ENCODE measurements around the gene SYPL1. TPM values are rescaled to one million over a fixed set of nuclear protein-coding genes. Genes with fewer than 3 reads are reported as not detected.

The SYPL1 gene
- total and polyA plus RNA-seq, 4 donors = 52.7 to 114 (median 68.4) TPM

GRCh38 chr7:106063024-106063423 is 49.1 kb downstream of the SYPL1 start:
- no peak for TF ChIP-seq CTCF (IDR thresholded peaks at IDR 0.05; ENCODE audit: control extremely low read depth, extremely low read depth)
- ATAC-seq (ENCODE audit: insufficient read depth, low FRiP score) (no peak), DNase-seq (no peak)
- Histone ChIP-seq H3K9ac (ENCODE audit: insufficient read depth in 1 of 2, low read length in 2 of 2) (no peak overlapping the region), H3K36me3 (ENCODE audit: control insufficient read depth in 4 of 4, insufficient read depth in 4 of 4, low read length in 4 of 4) (no peaks in the 10 kb centered on the region), H3K27ac (ENCODE audit: low read depth in 1 of 2, low read length in 1 of 2) (no peak overlapping the region), H3K4me1 (ENCODE audit: control insufficient read depth in 5 of 5, insufficient read depth in 5 of 5, low read length in 5 of 5) (peaks cover 0 to 19% (median 15%) of the 10 kb centered on the region in 5 donors), H3K9me3 (ENCODE audit: control insufficient read depth in 4 of 4, insufficient read depth in 3 of 4, low read length in 3 of 4) (no peaks in the 10 kb centered on the region), H3K4me3 (no peak overlapping the region), H3K27me3 (ENCODE audit: control insufficient read depth in 3 of 3, insufficient read depth in 3 of 3, low read length in 2 of 3) (no peaks in the 10 kb centered on the region)
- 61 to 73% methylated on average over 6 of the region's 6 CpGs for WGBS, 2 donors

GRCh38 chr7:106062521-106062931 is 49.6 kb downstream of the SYPL1 start:
- no peak for DNase-seq
- WGBS, 2 donors = 74 to 85% methylated on average over 2 of the region's 2 CpGs
- H3K27ac ChIP-seq (ENCODE audit: low read depth in 1 of 2, low read length in 1 of 2) = no peak overlapping the region
- H3K4me3 ChIP-seq = no peak overlapping the region
- H3K9me3 ChIP-seq (ENCODE audit: control insufficient read depth in 4 of 4, insufficient read depth in 3 of 4, low read length in 3 of 4) = no peaks in the 10 kb centered on the region
- peaks cover 0 to 20% (median 17%) of the 10 kb centered on the region in 5 donors for H3K4me1 ChIP-seq (ENCODE audit: control insufficient read depth in 5 of 5, insufficient read depth in 5 of 5, low read length in 5 of 5)
- H3K9ac ChIP-seq (ENCODE audit: insufficient read depth in 1 of 2, low read length in 2 of 2) = no peak overlapping the region
- H3K27me3 ChIP-seq (ENCODE audit: control insufficient read depth in 3 of 3, insufficient read depth in 3 of 3, low read length in 2 of 3) = no peaks in the 10 kb centered on the region
- no peak for ATAC-seq (ENCODE audit: insufficient read depth, low FRiP score)
- TF ChIP-seq CTCF (IDR thresholded peaks at IDR 0.05; ENCODE audit: control extremely low read depth, extremely low read depth) = no peak
- H3K36me3 ChIP-seq (ENCODE audit: control insufficient read depth in 4 of 4, insufficient read depth in 4 of 4, low read length in 4 of 4) = no peaks in the 10 kb centered on the region

- no peak for DNase-seq
- no peak overlapping the region for H3K4me3 ChIP-seq
These were observed 50.1 kb downstream of the SYPL1 start for GRCh38 chr7:106062006-106062405.

More at GRCh38 chr7:106062006-106062405, 50.1 kb downstream of the SYPL1 start:
- Histone ChIP-seq H3K36me3 (ENCODE audit: control insufficient read depth in 4 of 4, insufficient read depth in 4 of 4, low read length in 4 of 4) (no peaks in the 10 kb centered on the region), H3K9me3 (ENCODE audit: control insufficient read depth in 4 of 4, insufficient read depth in 3 of 4, low read length in 3 of 4) (no peaks in the 10 kb centered on the region), H3K27me3 (ENCODE audit: control insufficient read depth in 3 of 3, insufficient read depth in 3 of 3, low read length in 2 of 3) (no peaks in the 10 kb centered on the region), H3K9ac (ENCODE audit: insufficient read depth in 1 of 2, low read length in 2 of 2) (no peak overlapping the region), H3K27ac (ENCODE audit: low read depth in 1 of 2, low read length in 1 of 2) (no peak overlapping the region), H3K4me1 (ENCODE audit: control insufficient read depth in 5 of 5, insufficient read depth in 5 of 5, low read length in 5 of 5) (peaks cover 0 to 22% (median 19%) of the 10 kb centered on the region in 5 donors)
- no peak for TF ChIP-seq CTCF (IDR thresholded peaks at IDR 0.05; ENCODE audit: control extremely low read depth, extremely low read depth)
- 94 to 97% methylated on average over 7 of the region's 7 CpGs for WGBS, 2 donors
- ATAC-seq (ENCODE audit: insufficient read depth, low FRiP score) = no peak

Data from lung (tissue), 12 donors.